ENCODE results near the gene RSPRY1.

DNA sequence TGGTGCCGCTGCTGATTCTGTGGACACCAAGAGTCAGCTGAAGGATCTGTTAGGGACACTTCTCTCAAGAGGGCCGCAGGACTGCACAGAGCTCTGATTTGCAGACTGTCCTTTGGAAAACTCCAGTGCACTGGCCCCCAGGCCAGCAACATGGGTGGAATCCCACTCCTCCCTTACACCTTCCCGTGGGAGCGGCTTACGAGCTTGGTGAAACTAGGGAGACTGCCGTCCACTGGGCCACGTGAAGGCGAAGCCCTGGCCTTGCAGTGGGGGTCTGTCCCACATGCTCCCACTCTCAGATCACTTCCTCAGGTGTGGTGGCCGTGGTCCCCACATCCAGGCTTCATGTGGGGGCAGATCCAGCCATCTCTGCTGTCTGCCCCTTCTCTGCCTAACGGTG, 36.7 kb upstream of the RSPRY1 start:
- TF ChIP-seq CTCF (IDR thresholded peaks at IDR 0.05) = no peak
- no peak for TF ChIP-seq ZFX (IDR thresholded peaks at IDR 0.05; ENCODE audit: borderline replicate concordance)
